GM06990 (cell line): Measurements from ENCODE around the gene ADGRL3.

Experiments
- DNase-seq: peaks from one replicate; pipeline ENCODE4 v3.0.0-alpha.2; 2011; ENCODE audit not compliant: insufficient read length; ENCODE audit errors: extremely low read depth
- H3K27me3 ChIP-seq: replicated peaks from 2 replicates; pipeline ENCODE4 v1.6.0; 2011; ENCODE audit warnings: low read length; ENCODE audit not compliant: control insufficient read depth, insufficient read depth
- H3K36me3 ChIP-seq: 2 replicates; pipeline ENCODE4 v1.5.1; 2011; ENCODE audit warnings: low read length; ENCODE audit not compliant: control insufficient read depth, insufficient read depth
- H3K4me3 ChIP-seq: replicated peaks from 2 replicates; pipeline ENCODE4 v1.5.1; 2011; ENCODE audit warnings: low read depth, mild to moderate bottlenecking, control low read depth, low read length
- CTCF ChIP-seq: IDR thresholded peaks from 2 replicates; pipeline ENCODE4 v1.5.1; 2011; ENCODE audit warnings: low read length, control low read depth, mild to moderate bottlenecking, inconsistent platforms; ENCODE audit not compliant: insufficient read depth, poor library complexity, severe bottlenecking

Gene ADGRL3

DNA sequence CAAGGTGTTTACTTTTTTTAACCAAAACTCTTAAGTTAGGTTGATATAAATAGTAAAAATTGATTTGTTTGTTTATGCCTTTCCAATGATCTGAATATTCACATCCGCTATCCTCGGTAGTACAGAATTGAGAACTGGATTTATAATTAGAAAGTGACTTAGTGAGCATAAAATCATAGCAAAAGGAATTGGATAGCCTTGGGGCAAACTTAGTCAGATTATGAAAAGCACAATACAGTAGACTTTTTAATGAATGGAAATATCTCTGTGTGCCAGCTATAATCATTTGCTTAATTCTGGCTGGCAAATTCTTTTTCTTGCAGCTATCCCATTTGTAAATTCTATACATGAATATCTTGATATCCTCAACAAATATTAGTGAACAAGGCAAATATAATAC lies 713.5 kb downstream of the ADGRL3 start:
- DNase-seq: no peak
- TF ChIP-seq CTCF: no peak
- Histone ChIP-seq H3K36me3 (no peaks in the 10 kb centered on the region), H3K4me3 (no peak overlapping the region), H3K27me3 (no peaks in the 10 kb centered on the region)

DNA sequence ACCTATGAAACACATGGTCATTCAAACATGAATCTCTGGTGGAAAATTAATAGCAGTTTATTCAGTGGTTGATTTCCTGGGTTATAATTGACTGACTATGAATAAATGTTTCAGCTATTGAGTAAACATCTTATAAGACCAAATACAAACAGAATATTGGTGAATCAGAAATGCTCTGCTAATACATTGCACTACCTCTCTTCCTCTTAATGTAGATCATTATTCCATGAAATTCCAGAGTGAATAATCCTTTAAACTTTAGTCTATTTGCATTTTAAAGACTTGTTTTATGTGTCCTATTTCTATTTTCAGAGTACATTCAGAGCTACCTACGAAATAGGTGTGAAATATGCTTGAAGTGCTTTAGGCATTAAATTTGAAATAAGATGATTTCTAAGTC lies 715.4 kb downstream of the ADGRL3 start:
- Histone ChIP-seq H3K36me3 (no peaks in the 10 kb centered on the region), H3K27me3 (no peaks in the 10 kb centered on the region), H3K4me3 (no peak overlapping the region)
- DNase-seq: no peak
- no peak for TF ChIP-seq CTCF

- DNase-seq: no peak
- no peaks in the 10 kb centered on the region for H3K36me3 ChIP-seq
- H3K27me3 ChIP-seq: no peaks in the 10 kb centered on the region
- TF ChIP-seq CTCF: no peak
- no peak overlapping the region for H3K4me3 ChIP-seq
These were observed 718.4 kb downstream of the ADGRL3 start for GRCh38 chr4:61918507-61918906.

- DNase-seq: no peak
- TF ChIP-seq CTCF: no peak
- H3K4me3 ChIP-seq: no peak overlapping the region
- H3K36me3 ChIP-seq: no peaks in the 10 kb centered on the region
- no peaks in the 10 kb centered on the region for H3K27me3 ChIP-seq
These were observed 718.9 kb downstream of the ADGRL3 start for GRCh38 chr4:61918987-61919386.

DNA sequence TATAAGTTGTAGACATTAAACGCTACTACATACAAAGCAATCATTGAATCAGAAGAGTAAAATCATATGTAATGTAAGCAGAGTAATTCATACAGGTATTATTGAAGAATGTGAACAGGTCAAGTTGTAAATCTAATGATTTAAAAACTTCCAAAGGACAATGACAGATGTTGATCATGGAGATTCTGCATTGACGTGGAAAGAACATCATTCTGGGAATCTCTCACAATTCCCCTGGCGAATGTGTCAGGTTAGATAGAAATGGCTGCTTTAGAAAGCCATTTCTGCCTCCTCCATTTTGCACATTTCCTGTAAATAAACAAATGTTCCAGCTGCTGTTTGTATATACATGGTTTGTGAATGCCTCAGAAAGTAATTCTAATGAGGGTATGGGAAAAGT lies 719.4 kb downstream of the ADGRL3 start:
- TF ChIP-seq CTCF: no peak
- DNase-seq: no peak
- Histone ChIP-seq H3K27me3 (no peaks in the 10 kb centered on the region), H3K4me3 (no peak overlapping the region), H3K36me3 (no peaks in the 10 kb centered on the region)

DNA sequence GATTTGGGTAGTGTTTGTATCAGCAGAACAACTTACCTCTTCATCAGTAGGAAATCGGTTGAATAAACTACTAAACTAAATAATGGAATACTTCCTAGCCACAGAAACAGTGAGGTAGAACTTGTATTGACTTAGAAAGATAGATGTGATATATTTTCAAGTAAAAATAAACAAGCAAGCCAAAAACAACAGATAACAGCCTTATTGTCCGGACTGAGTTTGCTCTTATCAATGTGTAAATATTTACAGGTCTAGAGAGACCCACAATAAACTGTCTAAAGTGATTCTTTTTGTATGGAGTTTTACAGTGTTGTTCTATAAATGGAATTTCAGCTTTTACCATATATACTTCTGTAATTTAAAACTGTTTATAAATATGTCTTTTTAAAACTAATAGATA lies 721.8 kb downstream of the ADGRL3 start:
- Histone ChIP-seq H3K4me3 (no peak overlapping the region), H3K36me3 (no peaks in the 10 kb centered on the region), H3K27me3 (no peaks in the 10 kb centered on the region)
- DNase-seq: no peak
- no peak for TF ChIP-seq CTCF
